OCI-LY7 (cell line): ENCODE results near the gene ZCCHC14. TPM values are rescaled to one million over a fixed set of nuclear protein-coding genes. Genes with fewer than 3 reads are reported as not detected.

Experiments used
- BruUV-seq: library from RNA; stranded (reverse); fragments of 400-500 nt; replicated peaks from 2 replicates; lab custom pipeline; 2021; lab: Mats Ljungman, UMichigan
- CTCF ChIA-PET: fragments of 300-600 bp; sonication (Branson Sonifier 250); formaldehyde crosslinking; loops from one replicate; lab custom pipeline; 2022; ENCODE audit warnings: antibody characterized with exemption; ENCODE audit not compliant: unreplicated experiment; lab: Charles Lee
- POLR2A ChIA-PET: fragments of 300-600 bp; sonication (Branson Sonifier 250); formaldehyde crosslinking; loops from one replicate; lab custom pipeline; 2022; ENCODE audit warnings: antibody characterized with exemption; lab: Charles Lee
- DNase-seq: peaks from one replicate; pipeline ENCODE4 v3.0.0-alpha.2; 2015; ENCODE audit warnings: low spot score
- H2AFZ ChIP-seq: fragments of 200-600 bp; sonication (generic), shearing (Covaris generic); 2 replicates; pipeline ENCODE4 v1.6.1; 2014; ENCODE audit warnings: mild to moderate bottlenecking, antibody characterized with exemption, low read length, moderate library complexity
- H3K27ac ChIP-seq: fragments of 200-600 bp; sonication (generic); 2 replicates; pipeline ENCODE4 v1.5.1; 2014; ENCODE audit warnings: mixed run types, low read depth, mild to moderate bottlenecking, moderate library complexity, low read length, inconsistent platforms; ENCODE audit not compliant: poor library complexity, severe bottlenecking
- H3K36me3 ChIP-seq: fragments of 200-600 bp; sonication (generic); 2 replicates; pipeline ENCODE4 v1.6.1; 2014; ENCODE audit warnings: mild to moderate bottlenecking, antibody characterized with exemption, low read length, moderate library complexity, mixed read lengths; ENCODE audit not compliant: insufficient read depth
- H3K4me1 ChIP-seq: fragments of 200-600 bp; sonication (generic); 2 replicates; pipeline ENCODE4 v1.5.1; 2014; ENCODE audit warnings: mild to moderate bottlenecking, low read length; ENCODE audit not compliant: insufficient read depth, poor library complexity, severe bottlenecking
- H3K4me2 ChIP-seq: fragments of 200-600 bp; sonication (generic); 2 replicates; pipeline ENCODE4 v1.6.1; 2014; ENCODE audit warnings: mild to moderate bottlenecking, low read length
- H3K4me3 ChIP-seq: fragments of 200-600 bp; sonication (generic); 2 replicates; pipeline ENCODE4 v1.5.1; 2014; ENCODE audit warnings: mild to moderate bottlenecking, low read depth, low read length; ENCODE audit not compliant: poor library complexity, severe bottlenecking
- H3K79me2 ChIP-seq: fragments of 200-600 bp; sonication (generic); 2 replicates; pipeline ENCODE4 v1.6.1; 2016; ENCODE audit warnings: low read depth, mild to moderate bottlenecking, low read length, moderate library complexity, mixed read lengths; ENCODE audit not compliant: insufficient read depth
- H3K9me2 ChIP-seq: fragments of 200-600 bp; sonication (generic); 2 replicates; pipeline ENCODE4 v1.6.1; 2016; ENCODE audit warnings: mild to moderate bottlenecking, low read length, mixed read lengths; ENCODE audit not compliant: insufficient read depth
- H3K9me3 ChIP-seq: fragments of 200-600 bp; sonication (generic); 2 replicates; pipeline ENCODE4 v1.6.1; 2014; ENCODE audit warnings: mild to moderate bottlenecking, mixed run types, low read length, mixed read lengths
- H4K20me1 ChIP-seq: fragments of 200-600 bp; sonication (generic); 2 replicates; pipeline ENCODE4 v1.6.1; 2014; ENCODE audit warnings: mild to moderate bottlenecking, antibody characterized with exemption, low read length, moderate library complexity, mixed read lengths; ENCODE audit not compliant: insufficient read depth
- EZH2phosphoT487 ChIP-seq: fragments of 200-600 bp; sonication (generic); IDR thresholded peaks from 2 replicates; pipeline ENCODE4 v1.6.1; 2018; ENCODE audit warnings: low read depth, borderline replicate concordance, mild to moderate bottlenecking, mixed run types, antibody characterized with exemption, low read length, moderate library complexity, mixed read lengths
- intact Hi-C: fragments of 100-400 bp; cut with micrococcal nuclease; formaldehyde crosslinking; loops from one replicate; pipeline ENCODE4 v1.10.0; 2022; ENCODE audit not compliant: unreplicated experiment
- total RNA-seq, 2 experiments: library from RNA; depleted of rRNA in 1 of 2; stranded (reverse); fragments of >200 nt in 1 of 2; shearing (Covaris generic) in 1 of 2; gene quantifications; 2 replicates each; pipeline ENCODE4 v1.2.3, GENCODE V29; 2014 to 2022
- TF ChIP-seq, protein P1 (sequence below): fragments of 200-600 bp; sonication (generic); conservative IDR thresholded peaks from 2 replicates; pipeline ENCODE4 v1.5.1; 2014; ENCODE audit warnings: mild to moderate bottlenecking, antibody characterized with exemption, low read length, moderate library complexity, mixed read lengths

Gene ZCCHC14
- total RNA-seq, 2 experiments from 2014 or later = 8.5 to 17.1 TPM

DNA sequence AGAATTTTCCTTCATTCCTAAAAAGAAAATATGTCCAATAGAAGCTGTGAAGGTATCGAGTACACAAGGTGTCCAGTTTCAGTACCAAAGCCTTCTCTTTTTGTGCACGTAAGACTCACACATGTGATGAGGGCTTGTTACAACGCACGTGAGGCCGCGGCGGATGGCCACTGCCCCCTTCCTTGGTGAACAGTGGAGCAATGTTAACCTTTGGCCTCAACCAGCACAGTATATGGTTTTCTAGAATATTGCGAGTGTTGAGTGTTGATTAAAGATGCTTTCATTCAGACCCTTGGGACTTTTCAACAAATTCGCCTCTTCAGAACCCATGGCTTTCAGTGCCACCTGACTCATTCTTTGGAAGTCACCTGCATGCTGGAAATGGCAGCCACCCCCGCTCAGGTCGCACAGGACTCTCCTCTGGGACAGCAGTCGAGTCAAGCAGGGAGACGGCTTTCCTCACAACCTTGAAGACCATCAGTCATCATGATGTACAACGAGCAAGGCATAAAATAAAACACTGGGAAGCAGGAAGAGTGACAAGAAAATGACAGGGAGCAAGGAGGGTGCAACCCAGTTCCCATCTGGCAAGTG lies 86.2 kb downstream of the ZCCHC14 start:
- Histone ChIP-seq H3K27ac (no peak overlapping the region), H3K9me2 (no peaks in the 10 kb centered on the region), H3K79me2 (no peaks in the 10 kb centered on the region), H4K20me1 (no peaks in the 10 kb centered on the region; the same call in 1 of the 2 replicates), H3K4me1 (no peaks in the 10 kb centered on the region), H3K9me3 (no peaks in the 10 kb centered on the region), H3K4me2 (no peak overlapping the region), H2AFZ (no peak overlapping the region), H3K4me3 (no peak overlapping the region), H3K36me3 (peaks cover 53% of the 10 kb centered on the region)
- DNase-seq = no peak
- TF ChIP-seq, protein P1, sequence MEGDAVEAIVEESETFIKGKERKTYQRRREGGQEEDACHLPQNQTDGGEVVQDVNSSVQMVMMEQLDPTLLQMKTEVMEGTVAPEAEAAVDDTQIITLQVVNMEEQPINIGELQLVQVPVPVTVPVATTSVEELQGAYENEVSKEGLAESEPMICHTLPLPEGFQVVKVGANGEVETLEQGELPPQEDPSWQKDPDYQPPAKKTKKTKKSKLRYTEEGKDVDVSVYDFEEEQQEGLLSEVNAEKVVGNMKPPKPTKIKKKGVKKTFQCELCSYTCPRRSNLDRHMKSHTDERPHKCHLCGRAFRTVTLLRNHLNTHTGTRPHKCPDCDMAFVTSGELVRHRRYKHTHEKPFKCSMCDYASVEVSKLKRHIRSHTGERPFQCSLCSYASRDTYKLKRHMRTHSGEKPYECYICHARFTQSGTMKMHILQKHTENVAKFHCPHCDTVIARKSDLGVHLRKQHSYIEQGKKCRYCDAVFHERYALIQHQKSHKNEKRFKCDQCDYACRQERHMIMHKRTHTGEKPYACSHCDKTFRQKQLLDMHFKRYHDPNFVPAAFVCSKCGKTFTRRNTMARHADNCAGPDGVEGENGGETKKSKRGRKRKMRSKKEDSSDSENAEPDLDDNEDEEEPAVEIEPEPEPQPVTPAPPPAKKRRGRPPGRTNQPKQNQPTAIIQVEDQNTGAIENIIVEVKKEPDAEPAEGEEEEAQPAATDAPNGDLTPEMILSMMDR = no peak
- TF ChIP-seq EZH2phosphoT487 = no peak
- ChIA-PET POLR2A (no interaction called here), CTCF (no interaction called here)
- no TSS peak for BruUV-seq
- intact Hi-C loops = no loop called here

DNA sequence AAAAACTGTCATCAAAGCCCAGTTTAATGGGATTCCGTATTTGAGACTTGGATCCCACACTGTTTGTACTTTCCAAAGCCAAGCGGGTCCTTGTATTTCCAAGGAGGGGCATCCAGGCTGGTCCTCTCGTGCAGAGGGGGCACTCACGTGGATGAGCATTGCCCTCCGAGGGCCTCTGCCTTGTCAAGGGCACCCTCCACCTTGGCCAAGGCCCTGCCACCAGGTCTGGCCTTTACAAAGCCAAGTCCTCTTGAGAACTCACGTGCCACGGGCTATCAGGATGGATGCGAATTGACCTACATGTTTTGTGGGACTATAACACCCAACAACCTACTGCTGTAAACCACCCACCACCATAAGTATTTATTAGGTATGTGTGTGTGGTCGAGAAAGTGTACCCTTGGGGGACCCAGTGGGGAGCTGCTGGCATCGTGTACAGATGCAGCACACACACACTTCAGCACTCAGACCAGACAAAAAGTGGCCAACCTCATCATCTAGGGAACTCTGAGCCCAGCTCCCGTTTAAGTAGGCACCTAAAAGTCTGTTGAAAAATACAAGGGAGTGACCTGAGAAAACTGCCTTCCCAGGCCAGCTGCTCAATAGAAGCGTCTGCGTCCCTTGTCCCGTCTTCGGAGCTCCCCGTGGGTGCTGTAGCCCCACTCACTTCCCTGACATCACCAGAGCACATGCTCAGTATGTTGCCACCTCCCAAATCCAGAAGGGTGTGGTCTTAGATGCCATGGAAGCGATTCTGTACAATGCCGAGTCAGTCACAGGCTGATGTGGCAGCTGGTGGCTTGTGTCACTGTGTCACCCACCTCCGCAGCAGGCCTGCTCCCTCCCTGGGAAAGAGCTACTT lies 87.8 kb downstream of the ZCCHC14 start:
- no peak for TF ChIP-seq EZH2phosphoT487
- TF ChIP-seq, protein P1 = no peak
- DNase-seq = no peak
- POLR2A ChIA-PET = interaction anchor here (1.0 kb wide), 1 partner anchor 35 kb away, joined by 4 read pairs; no protein-coding TSS in a partner anchor
- intact Hi-C loops = no loop called here
- H3K79me2 ChIP-seq = no peaks in the 10 kb centered on the region
- H3K36me3 ChIP-seq = peaks cover 56% of the 10 kb centered on the region
- H3K4me3 ChIP-seq = no peak overlapping the region
- no peaks in the 10 kb centered on the region for H3K9me2 ChIP-seq
- no peaks in the 10 kb centered on the region; the same call in 1 of the 2 replicates for H4K20me1 ChIP-seq
- CTCF ChIA-PET = no interaction called here
- H3K27ac ChIP-seq = no peak overlapping the region
- BruUV-seq = no TSS peak
- H3K4me1 ChIP-seq = no peaks in the 10 kb centered on the region
- no peaks in the 10 kb centered on the region for H3K9me3 ChIP-seq
- H3K4me2 ChIP-seq = no peak overlapping the region
- no peak overlapping the region for H2AFZ ChIP-seq
